ENCODE results near the gene BAIAP2. TPM values are rescaled to one million over a fixed set of nuclear protein-coding genes. Genes with fewer than 3 reads are reported as not detected.

Gene BAIAP2
- total RNA-seq, 6 experiments from 2014 or later = 30.8 to 47.4 (median 35.9) TPM

- no peaks in the 10 kb centered on the region for H3K4me1 Mint-ChIP-seq (ENCODE audit: low read depth)
- no peak overlapping the region for H3K4me3 Mint-ChIP-seq
- H3K27ac Mint-ChIP-seq = no peak overlapping the region
- TF ChIP-seq, protein P1, sequence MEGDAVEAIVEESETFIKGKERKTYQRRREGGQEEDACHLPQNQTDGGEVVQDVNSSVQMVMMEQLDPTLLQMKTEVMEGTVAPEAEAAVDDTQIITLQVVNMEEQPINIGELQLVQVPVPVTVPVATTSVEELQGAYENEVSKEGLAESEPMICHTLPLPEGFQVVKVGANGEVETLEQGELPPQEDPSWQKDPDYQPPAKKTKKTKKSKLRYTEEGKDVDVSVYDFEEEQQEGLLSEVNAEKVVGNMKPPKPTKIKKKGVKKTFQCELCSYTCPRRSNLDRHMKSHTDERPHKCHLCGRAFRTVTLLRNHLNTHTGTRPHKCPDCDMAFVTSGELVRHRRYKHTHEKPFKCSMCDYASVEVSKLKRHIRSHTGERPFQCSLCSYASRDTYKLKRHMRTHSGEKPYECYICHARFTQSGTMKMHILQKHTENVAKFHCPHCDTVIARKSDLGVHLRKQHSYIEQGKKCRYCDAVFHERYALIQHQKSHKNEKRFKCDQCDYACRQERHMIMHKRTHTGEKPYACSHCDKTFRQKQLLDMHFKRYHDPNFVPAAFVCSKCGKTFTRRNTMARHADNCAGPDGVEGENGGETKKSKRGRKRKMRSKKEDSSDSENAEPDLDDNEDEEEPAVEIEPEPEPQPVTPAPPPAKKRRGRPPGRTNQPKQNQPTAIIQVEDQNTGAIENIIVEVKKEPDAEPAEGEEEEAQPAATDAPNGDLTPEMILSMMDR (IDR thresholded peaks at IDR 0.05) = no peak
- no peaks in the 10 kb centered on the region for H3K27me3 Mint-ChIP-seq (ENCODE audit: insufficient read depth)
- no peaks in the 10 kb centered on the region for H3K36me3 Mint-ChIP-seq (ENCODE audit: low read depth)
- no peaks in the 10 kb centered on the region for H3K9me3 Mint-ChIP-seq
- DNase-seq = no peak
Observed at GRCh38 chr17:81085420-81085911, 50.5 kb downstream of the BAIAP2 start.

DNA sequence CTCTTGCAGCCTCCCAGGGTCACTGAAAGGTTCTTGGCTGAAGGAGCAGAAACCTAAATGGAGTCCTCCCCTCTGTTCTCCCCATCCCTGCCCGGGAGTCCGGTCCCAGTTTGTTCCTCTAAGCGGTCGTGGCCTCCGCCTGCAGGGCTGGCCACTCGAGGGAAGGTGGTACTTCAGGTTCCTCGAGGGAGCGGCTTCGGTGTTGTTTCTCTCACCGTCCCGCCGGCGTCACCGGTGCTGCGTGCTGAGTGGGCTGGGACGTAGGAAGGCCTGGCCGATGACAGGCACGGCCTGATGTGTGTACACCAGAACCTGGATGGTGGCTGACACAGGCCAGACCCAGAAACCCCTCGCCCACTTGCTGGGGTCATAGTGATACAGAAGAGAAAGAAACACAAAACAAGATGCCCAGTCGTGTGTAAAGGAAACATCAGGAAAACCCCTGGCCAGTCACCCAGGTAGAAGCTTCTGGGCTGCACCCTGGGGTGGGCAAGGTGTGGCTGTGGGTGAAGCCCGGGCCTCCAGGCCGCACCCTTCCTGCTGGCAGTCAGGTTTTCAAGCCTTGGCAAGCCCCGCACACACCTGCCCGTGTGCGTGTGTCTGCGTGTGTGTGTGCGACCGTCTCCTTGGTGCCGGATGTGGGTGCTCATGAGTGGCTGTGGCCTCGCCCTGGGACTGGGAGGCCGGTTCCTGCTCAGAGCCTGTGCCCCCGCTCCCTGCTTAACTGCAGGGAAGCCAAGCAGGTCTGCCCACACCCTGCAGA is 52.0 kb downstream of the BAIAP2 start:
- Mint-ChIP-seq H3K9me3 (no peaks in the 10 kb centered on the region), H3K4me3 (no peak overlapping the region), H3K27ac (no peak overlapping the region), H3K27me3 (ENCODE audit: insufficient read depth) (no peaks in the 10 kb centered on the region), H3K36me3 (ENCODE audit: low read depth) (no peaks in the 10 kb centered on the region), H3K4me1 (ENCODE audit: low read depth) (no peaks in the 10 kb centered on the region)
- no peak for DNase-seq
- TF ChIP-seq, protein P1 (IDR thresholded peaks at IDR 0.05) = no peak

DNA sequence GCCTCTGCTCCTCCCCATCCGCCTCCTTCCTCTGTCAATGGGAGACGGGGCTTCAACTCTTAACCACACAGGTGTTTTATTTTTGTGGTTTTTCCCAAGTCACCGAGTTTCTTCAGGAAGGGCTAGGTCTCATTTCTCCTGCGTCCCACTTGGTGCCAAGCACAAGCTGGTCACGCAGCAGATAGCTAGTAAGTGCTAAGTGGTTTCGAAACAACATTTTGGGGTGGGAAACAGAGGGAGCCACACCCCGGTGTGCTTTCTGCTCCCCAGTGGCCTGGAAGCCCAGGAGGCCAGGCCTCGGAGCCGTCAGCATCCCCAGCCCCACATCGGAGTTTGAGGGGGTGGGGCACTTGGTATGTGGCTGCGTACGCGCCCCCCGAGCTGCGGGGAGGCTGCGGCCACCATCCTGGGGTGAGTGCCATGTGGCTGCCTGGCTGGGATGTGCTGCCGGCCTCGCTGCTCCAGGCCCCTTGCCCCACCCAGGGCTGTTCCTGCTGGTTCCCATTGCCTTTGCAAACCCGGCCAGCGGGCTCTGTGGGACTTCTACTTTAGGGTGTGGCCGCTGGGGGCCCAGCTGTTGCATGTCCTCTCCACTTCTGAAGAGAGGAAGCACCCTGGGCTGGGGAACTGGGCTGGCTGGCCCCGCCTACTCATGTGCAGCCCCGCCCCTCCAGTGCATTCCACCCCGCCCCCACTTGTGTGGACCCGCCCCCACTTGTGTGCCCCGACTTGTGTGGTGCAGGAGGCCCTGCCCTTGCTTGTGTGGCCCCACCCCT is 55.6 kb downstream of the BAIAP2 start:
- H3K27me3 Mint-ChIP-seq (ENCODE audit: insufficient read depth) = peaks cover 3% of the 10 kb centered on the region; the same call in 1 of the 2 replicates
- no peaks in the 10 kb centered on the region for H3K9me3 Mint-ChIP-seq
- no peaks in the 10 kb centered on the region for H3K36me3 Mint-ChIP-seq (ENCODE audit: low read depth)
- TF ChIP-seq, protein P1 (IDR thresholded peaks at IDR 0.05) = no peak
- H3K4me1 Mint-ChIP-seq (ENCODE audit: low read depth) = peaks cover 17% of the 10 kb centered on the region
- H3K27ac Mint-ChIP-seq = no peak overlapping the region
- no peak overlapping the region for H3K4me3 Mint-ChIP-seq
- DNase-seq = no peak

DNA sequence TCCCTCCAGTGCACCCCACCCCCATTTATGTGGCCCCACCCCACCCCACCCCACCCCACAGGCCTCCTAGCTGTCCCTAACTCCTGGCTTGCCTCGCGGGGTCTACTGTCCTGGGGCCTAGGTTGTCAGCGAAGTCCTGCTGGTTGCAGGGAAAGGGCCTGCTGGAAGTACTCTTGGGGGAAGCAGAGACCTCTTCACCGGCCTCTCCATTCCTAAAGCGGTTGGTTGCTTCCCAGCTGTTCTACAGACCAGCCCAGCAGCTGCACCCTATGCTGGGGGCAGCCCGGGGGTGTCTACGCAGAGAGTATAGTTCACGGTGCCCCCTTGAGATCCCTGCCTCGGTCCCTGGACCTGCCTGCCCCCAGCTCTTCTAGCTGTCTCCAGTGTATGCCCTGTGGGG is 56.2 kb downstream of the BAIAP2 start:
- TF ChIP-seq, protein P1 (IDR thresholded peaks at IDR 0.05) = no peak
- Mint-ChIP-seq H3K36me3 (ENCODE audit: low read depth) (no peaks in the 10 kb centered on the region), H3K9me3 (no peaks in the 10 kb centered on the region), H3K4me1 (ENCODE audit: low read depth) (peaks cover 23% of the 10 kb centered on the region), H3K4me3 (no peak overlapping the region), H3K27me3 (ENCODE audit: insufficient read depth) (peaks cover 3% of the 10 kb centered on the region; the same call in 1 of the 2 replicates), H3K27ac (no peak overlapping the region)
- DNase-seq = no peak

DNA sequence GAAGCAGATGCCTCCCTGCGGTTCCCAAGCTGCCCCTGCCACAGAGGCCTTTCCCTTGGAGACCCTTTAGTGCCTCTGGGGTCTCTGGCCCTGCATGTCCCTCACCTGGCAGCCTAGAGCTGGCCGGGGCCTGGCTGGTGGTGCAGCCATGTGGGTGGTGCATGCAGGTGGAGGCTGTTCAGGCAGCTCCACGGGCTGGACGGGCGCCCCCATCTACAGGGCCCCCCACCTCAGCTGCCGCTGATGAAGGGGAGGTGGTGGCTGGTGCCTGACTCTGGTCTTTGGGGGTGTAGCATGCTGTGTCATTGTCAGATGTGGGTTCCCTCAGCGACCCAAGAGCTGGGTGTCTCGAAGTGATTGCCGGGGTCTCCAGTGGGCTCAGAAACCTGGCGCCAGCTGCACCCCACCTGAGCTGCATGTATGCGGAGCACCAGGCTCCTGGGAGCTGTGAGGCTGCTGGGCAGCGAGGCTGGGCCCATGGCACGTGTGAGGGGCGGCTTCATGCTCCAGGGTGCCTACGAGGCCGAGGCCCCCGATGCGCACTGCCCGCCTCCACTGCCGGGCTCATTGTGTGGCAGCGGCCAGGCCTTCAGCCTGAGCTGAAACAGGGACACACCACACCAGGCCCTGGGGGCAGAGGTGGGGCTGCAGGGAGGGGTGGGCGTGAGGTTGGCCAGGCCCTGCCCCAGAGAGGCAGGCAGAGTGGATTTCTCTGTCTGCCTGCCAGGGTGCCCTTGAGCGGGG is 57.0 kb downstream of the BAIAP2 start:
- no peaks in the 10 kb centered on the region for H3K9me3 Mint-ChIP-seq
- H3K36me3 Mint-ChIP-seq (ENCODE audit: low read depth) = no peaks in the 10 kb centered on the region
- no peak overlapping the region for H3K27ac Mint-ChIP-seq
- no peak overlapping the region for H3K4me3 Mint-ChIP-seq
- H3K27me3 Mint-ChIP-seq (ENCODE audit: insufficient read depth) = peaks cover 3% of the 10 kb centered on the region; the same call in 1 of the 2 replicates
- H3K4me1 Mint-ChIP-seq (ENCODE audit: low read depth) = peaks cover 28% of the 10 kb centered on the region
- TF ChIP-seq, protein P1 (IDR thresholded peaks at IDR 0.05) = no peak
- no peak for DNase-seq
